Measurements from ENCODE around the gene TMEM144. TPM values are rescaled to one million over a fixed set of nuclear protein-coding genes. Genes with fewer than 3 reads are reported as not detected.

TMEM144 gene
- total RNA-seq, 1 experiment from 2014 or later = 3.4 TPM

- TF ChIP-seq CTCF (conservative IDR thresholded peaks at IDR 0.05) = no peak
- Histone ChIP-seq H4K20me1 (ENCODE audit: control insufficient read depth, insufficient read depth, insufficient read length) (no peaks in the 10 kb centered on the region), H4K8ac (replicated peaks; ENCODE audit: insufficient read length, low read depth, low read length) (no peak overlapping the region), H3K56ac (ENCODE audit: insufficient read length, low read depth, low read length) (no peak overlapping the region), H2AK5ac (ENCODE audit: insufficient read length, low read length) (no peak overlapping the region), H3K23me2 (ENCODE audit: insufficient read length, low read depth, low read length, poor library complexity, severe bottlenecking) (no peaks in the 10 kb centered on the region), H3K79me2 (ENCODE audit: insufficient read depth, low read length) (no peaks in the 10 kb centered on the region), H3T11ph (ENCODE audit: low read length) (no peak overlapping the region), H3K79me1 (ENCODE audit: insufficient read depth, low read depth, low read length, poor library complexity, severe bottlenecking) (no peaks in the 10 kb centered on the region), H2BK5ac (ENCODE audit: insufficient read length, low read length) (no peak overlapping the region), H2BK12ac (ENCODE audit: insufficient read length, low read depth, low read length) (no peak overlapping the region), H2BK15ac (ENCODE audit: low read depth, low read length) (no peak overlapping the region), H3K9ac (ENCODE audit: extremely low read depth, insufficient read length, low read length) (no peak overlapping the region), H3K9me3 (ENCODE audit: control insufficient read depth, low read depth, low read length) (no peaks in the 10 kb centered on the region), H3K27ac (ENCODE audit: insufficient read length, low read depth, low read length) (no peak overlapping the region), H4K5ac (ENCODE audit: insufficient read length, low read depth, low read length) (no peak overlapping the region), H3K23ac (ENCODE audit: insufficient read length, low read depth, low read length) (no peak overlapping the region), H3K27me3 (ENCODE audit: insufficient read depth, low read length) (no peaks in the 10 kb centered on the region), H4K91ac (ENCODE audit: insufficient read length, low read depth, low read length) (no peak overlapping the region), H2AFZ (ENCODE audit: low read length) (no peak overlapping the region), H3K4ac (ENCODE audit: low read depth, low read length) (no peak overlapping the region), H3K18ac (ENCODE audit: insufficient read length, low read depth, low read length) (no peak overlapping the region), H3K4me1 (ENCODE audit: insufficient read depth, low read length) (no peaks in the 10 kb centered on the region), H2BK20ac (ENCODE audit: low read depth, low read length, poor library complexity, severe bottlenecking) (no peak overlapping the region), H3K14ac (ENCODE audit: insufficient read depth, low read length) (no peak overlapping the region), H2BK120ac (ENCODE audit: low read depth, low read length, poor library complexity, severe bottlenecking) (no peak overlapping the region), H3K4me2 (ENCODE audit: insufficient read depth, insufficient read length, low read length) (no peak overlapping the region)
- H3K36me3 Mint-ChIP-seq (ENCODE audit: insufficient read depth in 1 of 3, low read depth in 3 of 3) = peaks cover 0 to 6% (median 0%) of the 10 kb centered on the region in 3 experiments; a peak in 1 of 7 replicates
- H3K27ac Mint-ChIP-seq = peak overlapping the region in 1 of 3 experiments; percentile 54; a peak in 2 of 7 replicates
- H3K4me1 Mint-ChIP-seq = no peaks in the 10 kb centered on the region
- H3K9me3 Mint-ChIP-seq = no peaks in the 10 kb centered on the region
- H3K27me3 Mint-ChIP-seq (ENCODE audit: low read depth) = peaks cover under 1% of the 10 kb centered on the region; the same call in 1 of the 2 replicates
- H3K4me3 Mint-ChIP-seq = no peak overlapping the region
- no CpG with 5 or more reads among the region's 9 CpGs for WGBS (ENCODE audit: extremely low coverage, insufficient read length, low lambda C conversion rate)
- DNase-seq = no peak
Measured at GRCh38 chr4:158236304-158237030, 26.2 kb downstream of the TMEM144 start.

All from H9 (cell line).